SK-N-SH (cell line): ENCODE results near the gene MYBPC3. TPM values are rescaled to one million over a fixed set of nuclear protein-coding genes. Genes with fewer than 3 reads are reported as not detected.

ENCODE experiments used
- CTCF ChIA-PET: fragments of 300-600, 350-600 bp; formaldehyde crosslinking; extraction: SDS; loops from one replicate; lab custom pipeline; 2021; lab: Yijun Ruan, JAX
- POLR2A ChIA-PET: fragments of 350-600 bp; sonication (Branson Sonifier 250); formaldehyde crosslinking; extraction: SDS; loops from one replicate; lab custom pipeline; 2020; ENCODE audit warnings: antibody characterized with exemption, inconsistent platforms; lab: Yijun Ruan, JAX
- DNase-seq: peaks from one replicate; pipeline ENCODE4 v3.0.0; 2012
- H2AFZ ChIP-seq: fragments of 200-600 bp; sonication (generic); 2 replicates; pipeline ENCODE4 v1.8.1; 2016; ENCODE audit warnings: antibody characterized with exemption, mild to moderate bottlenecking, low read depth
- H3F3A ChIP-seq: fragments of 200-600 bp; sonication (generic); replicated peaks from 2 replicates; pipeline ENCODE3; 2016; ENCODE audit warnings: antibody characterized with exemption, mild to moderate bottlenecking; ENCODE audit not compliant: insufficient read depth
- H3K27ac ChIP-seq, 2 experiments: fragments of 200-500 bp in 1 of 2; fragments of 200-600 bp in 1 of 2; sonication (Bioruptor generic) in 1 of 2; sonication (generic), shearing (Covaris generic) in 1 of 2; 2 replicates each; pipeline versions ENCODE4 v1.5.1 to v1.6.1; 2014 to 2016; ENCODE audit warnings: low read depth in 2 of 2, inconsistent platforms in 1 of 2, low read length in 1 of 2, mild to moderate bottlenecking in 1 of 2, mixed read lengths in 1 of 2
- H3K27me3 ChIP-seq: fragments of 200-600 bp; sonication (generic), shearing (Covaris generic); 2 replicates; pipeline ENCODE4 v1.6.1; 2016; ENCODE audit warnings: mixed run types; ENCODE audit not compliant: insufficient read depth
- H3K36me3 ChIP-seq, 2 experiments: fragments of 200-500 bp in 1 of 2; fragments of 200-600 bp in 1 of 2; sonication (Bioruptor generic) in 1 of 2; sonication (generic) in 1 of 2; replicated peaks in 1 of 2; 2 replicates each; pipeline versions ENCODE3 to v1.5.1; 2014 to 2016; ENCODE audit warnings: low read length in 1 of 2, mild to moderate bottlenecking in 1 of 2; ENCODE audit not compliant: insufficient read depth in 2 of 2, control insufficient read depth in 1 of 2
- H3K4me1 ChIP-seq, 2 experiments: fragments of 200-500 bp in 1 of 2; fragments of 200-600 bp in 1 of 2; sonication (Bioruptor generic) in 1 of 2; sonication (generic), shearing (Covaris generic) in 1 of 2; 2 replicates each; pipeline versions ENCODE4 v1.5.1 to v1.6.1; 2014 to 2016; ENCODE audit warnings: low read depth in 1 of 2, low read length in 1 of 2, mixed run types in 1 of 2; ENCODE audit not compliant: insufficient read depth in 2 of 2, control insufficient read depth in 1 of 2
- H3K4me2 ChIP-seq: fragments of 200-600 bp; sonication (generic), shearing (Covaris generic); 2 replicates; pipeline ENCODE4 v1.6.1; 2017; ENCODE audit warnings: mixed run types
- H3K4me3 ChIP-seq, 2 experiments: fragments of 200-500 bp in 1 of 2; fragments of 200-600 bp in 1 of 2; sonication (Bioruptor generic) in 1 of 2; sonication (generic), shearing (Covaris generic) in 1 of 2; 2 replicates each; pipeline versions ENCODE4 v1.5.1 to v1.8.1; 2014 to 2016; ENCODE audit warnings: low read depth in 2 of 2, inconsistent platforms in 1 of 2, low read length in 1 of 2, mild to moderate bottlenecking in 1 of 2, mixed read lengths in 1 of 2, moderate library complexity in 1 of 2
- H3K79me2 ChIP-seq: fragments of 200-600 bp; sonication (generic); 2 replicates; pipeline ENCODE4 v1.8.1; 2017; ENCODE audit warnings: mild to moderate bottlenecking; ENCODE audit not compliant: insufficient read depth
- H3K9ac ChIP-seq: fragments of 200-600 bp; sonication (generic); 2 replicates; pipeline ENCODE4 v1.6.1; 2017; ENCODE audit warnings: mixed run types
- H3K9me2 ChIP-seq: fragments of 200-600 bp; sonication (generic); 2 replicates; pipeline ENCODE4 v1.6.1; 2017; ENCODE audit warnings: mixed run types
- H3K9me3 ChIP-seq: fragments of 200-600 bp; sonication (generic); 2 replicates; pipeline ENCODE4 v1.6.1; 2017; ENCODE audit warnings: mixed run types, mild to moderate bottlenecking, moderate library complexity
- H4K20me1 ChIP-seq: fragments of 200-600 bp; sonication (generic); 2 replicates; pipeline ENCODE4 v1.6.1; 2017; ENCODE audit warnings: mild to moderate bottlenecking, mixed run types; ENCODE audit not compliant: insufficient read depth
- ELF1 ChIP-seq: IDR thresholded peaks from 2 replicates; pipeline ENCODE4 v1.4.0; 2012
- EP300 ChIP-seq, 2 experiments: IDR thresholded peaks; 2 replicates each; pipeline versions ENCODE4 v1.4.0 to v1.6.1; 2012; ENCODE audit warnings: borderline replicate concordance in 1 of 2, low read depth in 1 of 2, low read length in 1 of 2
- FOSL2 ChIP-seq: IDR thresholded peaks from 2 replicates; pipeline ENCODE4 v1.4.0; 2012; ENCODE audit warnings: low read depth, mild to moderate bottlenecking, moderate library complexity, borderline replicate concordance
- FOXJ3 ChIP-seq: sonication (generic); formaldehyde crosslinking; IDR thresholded peaks from 2 replicates; pipeline ENCODE4 v1.5.1; 2020; ENCODE audit warnings: mild to moderate bottlenecking, missing genetic modification reagents
- GATA2 ChIP-seq: sonication (generic); formaldehyde crosslinking; IDR thresholded peaks from 2 replicates; pipeline ENCODE4 v1.5.0; 2020; ENCODE audit warnings: mild to moderate bottlenecking, missing genetic modification reagents
- JUND ChIP-seq: IDR thresholded peaks from 2 replicates; pipeline ENCODE4 v1.4.0; 2012
- MEF2A ChIP-seq: IDR thresholded peaks from 2 replicates; pipeline ENCODE4 v1.4.0; 2012; ENCODE audit warnings: low read depth, borderline replicate concordance
- MXI1 ChIP-seq: IDR thresholded peaks from 2 replicates; pipeline ENCODE4 v1.6.1; 2012; ENCODE audit warnings: mild to moderate bottlenecking, low read depth, low read length, improper control_type of control experiment
- PBX3 ChIP-seq: IDR thresholded peaks from 2 replicates; pipeline ENCODE4; 2012
- POLR2AphosphoS5 ChIP-seq: IDR thresholded peaks from 2 replicates; pipeline ENCODE4 v1.6.1; 2012; ENCODE audit warnings: low read depth, low read length
- RAD21 ChIP-seq: IDR thresholded peaks from 2 replicates; pipeline ENCODE4 v1.6.1; 2012; ENCODE audit warnings: mild to moderate bottlenecking, low read length
- REST ChIP-seq: IDR thresholded peaks from 2 replicates; pipeline ENCODE4 v1.6.1; 2012; ENCODE audit warnings: mild to moderate bottlenecking, low read depth, low read length, moderate library complexity
- RFX5 ChIP-seq: IDR thresholded peaks from 2 replicates; pipeline ENCODE4 v1.6.1; 2012; ENCODE audit warnings: mild to moderate bottlenecking, improper control_type of control experiment, low read length
- TEAD4 ChIP-seq: IDR thresholded peaks from 2 replicates; pipeline ENCODE4 v1.4.0; 2012; ENCODE audit warnings: mild to moderate bottlenecking, borderline replicate concordance; ENCODE audit not compliant: insufficient read depth
- USF2 ChIP-seq: fragments of 150-350 bp; IDR thresholded peaks from 2 replicates; pipeline ENCODE4 v1.6.1; 2017; ENCODE audit warnings: antibody characterized with exemption, low read length, low read depth, borderline replicate concordance
- WGBS: methylation state at CpG from one replicate; pipeline ENCODE4 v1.1.6; 2017; ENCODE audit warnings: low lambda C conversion rate; 5-methylcytosine and 5-hydroxymethylcytosine counted together
- polyA plus RNA-seq, 3 experiments: library from polyadenylated mRNA; depleted of rRNA; stranded (reverse); fragments of >200 nt; gene quantifications; 2 replicates each; pipeline ENCODE4 v1.2.3, GENCODE V29; 2012

The MYBPC3 gene
- polyA plus RNA-seq, 1 of the 3 experiments (the other 2 are of a cell fraction): not detected

- ChIA-PET CTCF (interaction anchor here (0.9 to 1.9 kb wide), 7 partner anchors 11 to 82 kb away, joined by 3 to 8 read pairs (median 4); partner anchors contain the start of gene ACP2), POLR2A (no interaction called here)
- Histone ChIP-seq H3F3A (no peaks in the 10 kb centered on the region), H3K9me3 (no peaks in the 10 kb centered on the region), H3K36me3 (peaks cover 0 to 32% of the 10 kb centered on the region in 2 experiments), H3K27me3 (no peaks in the 10 kb centered on the region), H4K20me1 (no peaks in the 10 kb centered on the region), H3K79me2 (no peaks in the 10 kb centered on the region), H3K9ac (no peak overlapping the region), H3K9me2 (no peaks in the 10 kb centered on the region), H3K27ac (no peak overlapping the region), H3K4me2 (no peak overlapping the region), H3K4me1 (no peaks in the 10 kb centered on the region), H2AFZ (no peak overlapping the region), H3K4me3 (no peak overlapping the region)
- WGBS: 85% methylated on average over 12 of the region's 16 CpGs
- TF ChIP-seq MXI1: no peak
- TF ChIP-seq REST: no peak
- TF ChIP-seq ELF1: no peak
- no peak for TF ChIP-seq TEAD4
- TF ChIP-seq EP300 (IDR thresholded peaks at IDR 0.05; ENCODE audit: borderline replicate concordance in 1 of 2, low read depth in 1 of 2, low read length in 1 of 2): no peak
- TF ChIP-seq PBX3: no peak
- TF ChIP-seq FOXJ3 (CRISPR knock-in tag): no peak
- TF ChIP-seq GATA2 (CRISPR knock-in tag): no peak
- TF ChIP-seq RFX5: no peak
- no peak for TF ChIP-seq FOSL2
- peak; percentile 33 for DNase-seq
These were observed 22.2 kb downstream of the MYBPC3 start for GRCh38 chr11:47329987-47330931.

GRCh38 chr11:47329431-47329986, 23.0 kb downstream of the MYBPC3 start:
- WGBS: 93% methylated on average over 5 of the region's 12 CpGs
- H4K20me1 ChIP-seq: no peaks in the 10 kb centered on the region
- peaks cover 0 to 33% of the 10 kb centered on the region in 2 experiments for H3K36me3 ChIP-seq
- H3K9ac ChIP-seq: no peak overlapping the region
- H3K27ac ChIP-seq: no peak overlapping the region
- H3K4me2 ChIP-seq: no peak overlapping the region
- no peaks in the 10 kb centered on the region for H3K27me3 ChIP-seq
- DNase-seq: peak; percentile 15
- H3K9me2 ChIP-seq: no peaks in the 10 kb centered on the region
- H3K79me2 ChIP-seq: no peaks in the 10 kb centered on the region
- no peaks in the 10 kb centered on the region for H3K4me1 ChIP-seq
- H3K4me3 ChIP-seq: no peak overlapping the region
- no peaks in the 10 kb centered on the region for H3K9me3 ChIP-seq
- no peak overlapping the region for H2AFZ ChIP-seq
- H3F3A ChIP-seq: no peaks in the 10 kb centered on the region
- CTCF ChIA-PET: interaction anchor here (0.9 to 1.9 kb wide), 4 partner anchors 12 to 82 kb away, joined by 3 to 8 read pairs (median 4); no protein-coding TSS in a partner anchor
- POLR2A ChIA-PET: no interaction called here
- TF ChIP-seq MEF2A (no peak), JUND (no peak), FOXJ3 (CRISPR knock-in tag) (no peak), ELF1 (no peak), POLR2AphosphoS5 (no peak), USF2 (no peak), RAD21 (no peak)
- TF ChIP-seq, all 33 proteins: peak for 0
